Activated naive CD4-positive, alpha-beta T cell treated with Interleukin-2 at 50 U/mL for 16 hours (primary cell): ENCODE measurements around the gene MAP3K4.

ENCODE experiments used
- DNase-seq: peaks from one replicate; pipeline ENCODE4 v3.0.0-alpha.2; 2020

The MAP3K4 gene

GRCh38 chr6:161048641-161049040 is 57.1 kb downstream of the MAP3K4 start:
- no peak for DNase-seq

GRCh38 chr6:161050134-161050765 is 58.7 kb downstream of the MAP3K4 start:
- no peak for DNase-seq

- DNase-seq, result no peak
Observed at GRCh38 chr6:161053103-161053502, 61.5 kb downstream of the MAP3K4 start.

- no peak for DNase-seq
Observed at GRCh38 chr6:161054876-161055275, 63.3 kb downstream of the MAP3K4 start.

- no peak for DNase-seq
Observed at GRCh38 chr6:161056451-161056850, 64.9 kb downstream of the MAP3K4 start.

- DNase-seq, result no peak
Observed at GRCh38 chr6:161057103-161058091, 65.8 kb downstream of the MAP3K4 start.

GRCh38 chr6:161058741-161059140 is 67.2 kb downstream of the MAP3K4 start:
- no peak for DNase-seq

GRCh38 chr6:161061576-161061975 is 70.0 kb downstream of the MAP3K4 start:
- no peak for DNase-seq

GRCh38 chr6:161064915-161065314 is 73.3 kb downstream of the MAP3K4 start:
- DNase-seq, result no peak

GRCh38 chr6:161066511-161066910 is 74.9 kb downstream of the MAP3K4 start:
- no peak for DNase-seq

GRCh38 chr6:161067749-161068148 is 76.2 kb downstream of the MAP3K4 start:
- DNase-seq, result no peak

GRCh38 chr6:161068321-161068741 is 76.8 kb downstream of the MAP3K4 start:
- DNase-seq, result no peak

- DNase-seq, result no peak
Observed at GRCh38 chr6:161073930-161074329, 82.4 kb downstream of the MAP3K4 start.

- no peak for DNase-seq
Observed at GRCh38 chr6:161074496-161075121, 83.0 kb downstream of the MAP3K4 start.

- peak; percentile 23 for DNase-seq
Observed at GRCh38 chr6:161076181-161076677, 84.7 kb downstream of the MAP3K4 start.

- DNase-seq, result peak; percentile 81
Observed at GRCh38 chr6:161079566-161080262, 88.1 kb downstream of the MAP3K4 start.

- peak; percentile 60 for DNase-seq
Observed at GRCh38 chr6:161080263-161080970, 88.8 kb downstream of the MAP3K4 start.

- no peak for DNase-seq
Observed at GRCh38 chr6:161082215-161082614, 90.6 kb downstream of the MAP3K4 start.

- DNase-seq, result no peak
Observed at GRCh38 chr6:161085246-161085645, 93.7 kb downstream of the MAP3K4 start.

- no peak for DNase-seq
Observed at GRCh38 chr6:161088676-161089328, 97.2 kb downstream of the MAP3K4 start.

- DNase-seq, result no peak
Observed at GRCh38 chr6:161091151-161091550, 99.6 kb downstream of the MAP3K4 start.
